Testis (tissue), 3 donors: Measurements from ENCODE around the gene MAP3K20. TPM values are rescaled to one million over a fixed set of nuclear protein-coding genes. Genes with fewer than 3 reads are reported as not detected.
A peak's percentile ranks its signal among the peaks of the same experiment; 100 is the strongest.

Experiments
- DNase-seq: peaks from one replicate; pipeline ENCODE4 v3.0.0-alpha.2; 2019
- H3K27ac ChIP-seq, 2 donors: fragments of 200-600 bp; sonication (generic); one replicate each; pipeline ENCODE4 v1.5.1; 2019
- H3K27me3 ChIP-seq: fragments of 200-600 bp; sonication (generic); one replicate; pipeline ENCODE4 v1.5.1; 2019
- H3K36me3 ChIP-seq: fragments of 200-600 bp; sonication (generic); one replicate; pipeline ENCODE4 v1.5.1; 2017; ENCODE audit warnings: low read depth; ENCODE audit errors: missing control alignments
- H3K4me1 ChIP-seq: fragments of 200-600 bp; sonication (generic); one replicate; pipeline ENCODE4 v1.5.1; 2019
- H3K4me3 ChIP-seq, 2 donors: fragments of 200-600 bp; sonication (generic); one replicate each; pipeline ENCODE4 v1.5.1; 2017 to 2019
- H3K9me3 ChIP-seq: fragments of 200-600 bp; sonication (generic); one replicate; pipeline ENCODE4 v1.5.1; 2017
- POLR2A ChIP-seq: fragments of 450-650 bp; IDR thresholded peaks from one replicate; pipeline ENCODE4 v1.6.1; 2017; ENCODE audit warnings: antibody characterized with exemption, mild to moderate bottlenecking, moderate library complexity
- WGBS, 2 donors: methylation state at CpG; one replicate each; pipeline ENCODE4 v1.1.5; 2018; 5-methylcytosine and 5-hydroxymethylcytosine counted together
- intact Hi-C: fragments of 100-400 bp; cut with DNase I; formaldehyde crosslinking; loops from one replicate; pipeline ENCODE4 v1.15.1; 2023; ENCODE audit warnings: low total_unique reads
- polyA plus RNA-seq: library from polyadenylated mRNA; stranded (reverse); fragments of 350-450 nt; fragmentation: Illumina TruSeq; extraction: RNeasy Lipid Tissue Mini Kit (QIAGEN cat#74804); gene quantifications from one replicate; pipeline ENCODE4 v1.2.3, GENCODE V29; 2014; ENCODE audit warnings: low read depth, low replicate concordance; ENCODE audit not compliant: insufficient read depth
- total RNA-seq, 2 donors: library from RNA; depleted of rRNA; stranded (reverse); fragments of >200 nt; gene quantifications; one replicate each; pipeline ENCODE4 v1.2.3, GENCODE V29; 2016
- TF ChIP-seq, protein P1 (sequence below), 3 experiments: fragments of 450-650 bp in 2 of 3; fragments of 200-600 bp in 1 of 3; sonication (generic) in 1 of 3; IDR thresholded peaks; one replicate each; pipeline ENCODE4 v1.5.1; 2016 to 2019; ENCODE audit warnings: antibody characterized with exemption in 3 of 3, mild to moderate bottlenecking in 2 of 3, moderate library complexity in 1 of 3

The MAP3K20 gene
- total and polyA plus RNA-seq, 3 donors from 2014 or later = 20.7 to 30.8 (median 25.3) TPM

DNA sequence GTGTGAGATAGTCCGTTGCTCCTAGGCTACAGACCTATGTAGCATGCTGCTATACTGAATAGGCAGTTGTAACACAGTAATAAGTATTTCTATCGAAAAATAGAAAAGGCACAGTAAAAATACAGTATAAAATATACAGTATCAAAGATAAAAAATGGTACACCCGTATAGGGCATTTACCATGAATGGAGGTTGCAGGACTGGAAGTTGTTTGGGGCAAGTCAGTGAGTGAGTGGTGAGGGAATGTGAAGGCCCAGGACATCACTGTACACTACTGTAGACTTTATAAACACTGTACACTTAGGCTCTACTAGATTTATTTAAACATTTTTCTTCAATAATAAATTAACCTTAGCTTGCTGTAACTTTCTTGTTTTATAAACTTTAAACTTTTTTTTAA, 3.5 kb downstream of the MAP3K20 start:
- DNase-seq = no peak
- Histone ChIP-seq H3K36me3 (no peaks in the 10 kb centered on the region), H3K9me3 (no peaks in the 10 kb centered on the region), H3K27ac (no peak overlapping the region), H3K4me3 (no peak overlapping the region), H3K4me1 (peaks cover 24% of the 10 kb centered on the region), H3K27me3 (no peaks in the 10 kb centered on the region)
- 84 to 92% methylated on average over 3 of the region's 3 CpGs for WGBS, 2 donors
- TF ChIP-seq, protein P1, sequence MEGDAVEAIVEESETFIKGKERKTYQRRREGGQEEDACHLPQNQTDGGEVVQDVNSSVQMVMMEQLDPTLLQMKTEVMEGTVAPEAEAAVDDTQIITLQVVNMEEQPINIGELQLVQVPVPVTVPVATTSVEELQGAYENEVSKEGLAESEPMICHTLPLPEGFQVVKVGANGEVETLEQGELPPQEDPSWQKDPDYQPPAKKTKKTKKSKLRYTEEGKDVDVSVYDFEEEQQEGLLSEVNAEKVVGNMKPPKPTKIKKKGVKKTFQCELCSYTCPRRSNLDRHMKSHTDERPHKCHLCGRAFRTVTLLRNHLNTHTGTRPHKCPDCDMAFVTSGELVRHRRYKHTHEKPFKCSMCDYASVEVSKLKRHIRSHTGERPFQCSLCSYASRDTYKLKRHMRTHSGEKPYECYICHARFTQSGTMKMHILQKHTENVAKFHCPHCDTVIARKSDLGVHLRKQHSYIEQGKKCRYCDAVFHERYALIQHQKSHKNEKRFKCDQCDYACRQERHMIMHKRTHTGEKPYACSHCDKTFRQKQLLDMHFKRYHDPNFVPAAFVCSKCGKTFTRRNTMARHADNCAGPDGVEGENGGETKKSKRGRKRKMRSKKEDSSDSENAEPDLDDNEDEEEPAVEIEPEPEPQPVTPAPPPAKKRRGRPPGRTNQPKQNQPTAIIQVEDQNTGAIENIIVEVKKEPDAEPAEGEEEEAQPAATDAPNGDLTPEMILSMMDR (IDR thresholded peaks at IDR 0.05) = no peak
- TF ChIP-seq POLR2A = no peak
- intact Hi-C loops = no loop called here

DNA sequence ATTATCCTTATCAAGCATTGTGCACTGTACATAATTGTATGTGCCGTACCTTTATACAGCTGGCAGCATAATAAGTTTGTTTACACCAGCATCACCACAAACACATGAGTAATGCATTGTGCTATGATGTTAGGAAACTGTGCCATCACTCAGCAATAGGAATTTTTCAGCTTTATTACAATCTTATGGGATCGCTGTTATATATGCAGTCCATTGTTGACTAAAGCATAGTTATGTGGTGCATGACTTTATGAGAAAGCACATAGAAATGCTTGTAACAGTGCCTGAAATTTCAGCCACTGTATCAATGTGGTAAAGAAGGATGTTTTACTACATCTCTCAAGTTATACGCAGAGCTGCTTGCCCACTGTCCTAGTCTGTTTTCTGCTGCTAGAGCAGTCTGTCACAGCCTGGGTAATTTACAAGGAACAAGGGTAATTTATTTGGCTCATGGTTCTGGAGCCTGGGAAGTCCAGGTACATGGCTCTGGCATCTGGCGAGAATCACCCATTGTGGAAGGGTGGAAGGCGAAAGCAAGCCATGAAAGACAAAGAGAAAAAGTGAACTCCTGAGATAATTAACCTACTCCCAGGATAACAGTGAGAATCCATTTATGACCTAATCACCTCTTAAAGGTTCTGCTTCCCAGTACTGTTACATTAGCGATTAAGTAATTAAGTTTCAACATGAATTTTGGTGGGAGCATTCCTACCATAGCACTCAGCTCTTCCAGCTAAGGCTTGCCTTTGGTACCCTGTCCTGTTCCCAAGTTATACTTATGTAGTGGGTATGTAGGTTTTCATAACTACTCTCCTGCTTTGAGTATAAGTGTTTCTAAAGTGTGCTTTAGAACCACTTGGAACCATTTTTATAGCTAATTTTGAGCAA, 4.6 kb downstream of the MAP3K20 start:
- no peak overlapping the region for H3K4me3 ChIP-seq
- no peak for DNase-seq
- no peaks in the 10 kb centered on the region for H3K27me3 ChIP-seq
- peaks cover 25% of the 10 kb centered on the region for H3K4me1 ChIP-seq
- no peaks in the 10 kb centered on the region for H3K36me3 ChIP-seq
- H3K9me3 ChIP-seq = no peaks in the 10 kb centered on the region
- WGBS, 2 donors = 91 to 95% methylated on average over 6 of the region's 6 CpGs
- H3K27ac ChIP-seq = no peak overlapping the region
- intact Hi-C loops = no loop called here
- TF ChIP-seq, protein P1 (IDR thresholded peaks at IDR 0.05) = no peak
- no peak for TF ChIP-seq POLR2A

- no peaks in the 10 kb centered on the region for H3K9me3 ChIP-seq
- WGBS, 2 donors = 50 to 55% methylated on average over 2 of the region's 2 CpGs
- intact Hi-C loops = no loop called here
- no peak for DNase-seq
- peaks cover 26% of the 10 kb centered on the region for H3K4me1 ChIP-seq
- TF ChIP-seq, protein P1 (IDR thresholded peaks at IDR 0.05) = no peak
- TF ChIP-seq POLR2A = no peak
- no peak overlapping the region for H3K4me3 ChIP-seq
- H3K27ac ChIP-seq = peak overlapping the region; percentile 15 to 63
- no peaks in the 10 kb centered on the region for H3K27me3 ChIP-seq
- H3K36me3 ChIP-seq = no peaks in the 10 kb centered on the region
Measured at GRCh38 chr2:173086518-173087213, 11.0 kb downstream of the MAP3K20 start.

DNA sequence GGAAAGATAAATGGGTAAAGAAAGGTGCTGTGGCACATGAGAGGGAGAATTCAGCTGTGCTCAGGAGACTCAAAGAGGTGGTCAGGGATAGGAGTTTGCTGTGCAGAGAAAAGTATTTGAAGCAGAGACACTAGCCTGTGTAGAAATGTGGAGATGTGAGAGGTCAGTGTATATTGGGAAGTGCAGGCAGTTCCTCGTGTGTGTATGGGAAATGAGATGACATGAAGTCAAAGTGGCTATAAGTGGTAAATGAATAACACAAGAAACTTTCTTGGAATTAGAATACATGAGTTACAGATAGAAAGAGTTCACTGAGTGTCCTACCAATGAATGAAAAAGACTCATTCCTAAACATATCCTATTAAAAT, 11.6 kb downstream of the MAP3K20 start:
- no peak for DNase-seq
- H3K9me3 ChIP-seq = no peaks in the 10 kb centered on the region
- TF ChIP-seq, protein P1 (IDR thresholded peaks at IDR 0.05) = no peak
- no peak for TF ChIP-seq POLR2A
- H3K27ac ChIP-seq = peak overlapping the region; percentile 15 to 63
- intact Hi-C loops = no loop called here
- no peaks in the 10 kb centered on the region for H3K27me3 ChIP-seq
- no peaks in the 10 kb centered on the region for H3K36me3 ChIP-seq
- H3K4me1 ChIP-seq = peaks cover 31% of the 10 kb centered on the region
- WGBS, 2 donors = 50 to 58% methylated on average over 1 of the region's 1 CpG
- no peak overlapping the region for H3K4me3 ChIP-seq
